Astrocyte of the cerebellum (primary cell): ENCODE measurements around the gene C1QTNF1.

Experiments
- DNase-seq: peaks from one replicate; pipeline ENCODE4 v3.0.0-alpha.2; 2011; ENCODE audit warnings: low read depth
- H3K4me3 ChIP-seq: 2 replicates; pipeline ENCODE4 v1.5.1; 2011; ENCODE audit warnings: mild to moderate bottlenecking, low read depth, low read length, moderate library complexity
- CTCF ChIP-seq: IDR thresholded peaks from 2 replicates; pipeline ENCODE4 v1.5.1; 2012; ENCODE audit warnings: low read length, low read depth, moderate library complexity, mild to moderate bottlenecking; ENCODE audit errors: missing control alignments
- in situ Hi-C: cut with HindIII; loops from 2 replicates; pipeline ENCODE4 v1.10.0; 2017; ENCODE audit warnings: low sequenced_read_pairs

The C1QTNF1 gene

DNA sequence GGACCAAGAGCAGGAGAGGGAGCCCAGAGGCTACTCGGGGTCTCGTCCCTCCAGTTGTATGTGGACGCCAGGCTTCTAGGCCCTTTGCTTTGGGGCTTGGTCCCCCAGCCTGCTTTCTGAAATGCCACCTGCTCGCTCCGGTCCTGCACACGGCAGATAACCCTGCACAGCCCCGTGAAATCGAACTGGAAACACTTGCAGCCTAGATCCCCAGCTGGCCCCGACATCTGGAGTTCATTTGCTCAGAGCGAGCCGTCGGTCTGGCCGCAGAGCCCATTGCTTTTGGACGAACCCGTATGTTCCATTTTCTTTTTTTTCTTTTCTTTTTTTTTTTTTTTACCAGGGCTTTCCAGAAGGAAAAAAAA lies 22.9 kb downstream of the C1QTNF1 start:
- no peak for DNase-seq
- in situ Hi-C loops: no loop called here
- H3K4me3 ChIP-seq: no peak overlapping the region
- no peak for TF ChIP-seq CTCF

- no peak overlapping the region for H3K4me3 ChIP-seq
- TF ChIP-seq CTCF: no peak
- in situ Hi-C loops: no loop called here
- no peak for DNase-seq
Measured at GRCh38 chr17:79047291-79047920, 23.4 kb downstream of the C1QTNF1 start.

- no peak for TF ChIP-seq CTCF
- in situ Hi-C loops: no loop called here
- no peak overlapping the region for H3K4me3 ChIP-seq
- DNase-seq: no peak
Measured at GRCh38 chr17:79047923-79048825, 24.2 kb downstream of the C1QTNF1 start.

GRCh38 chr17:79048826-79049755 lies 25.1 kb downstream of the C1QTNF1 start:
- no peak for DNase-seq
- no peak for TF ChIP-seq CTCF
- in situ Hi-C loops: no loop called here
- H3K4me3 ChIP-seq: no peak overlapping the region

GRCh38 chr17:79049821-79050220 lies 25.9 kb downstream of the C1QTNF1 start:
- no peak for DNase-seq
- in situ Hi-C loops: no loop called here
- TF ChIP-seq CTCF: no peak
- no peak overlapping the region for H3K4me3 ChIP-seq

DNA sequence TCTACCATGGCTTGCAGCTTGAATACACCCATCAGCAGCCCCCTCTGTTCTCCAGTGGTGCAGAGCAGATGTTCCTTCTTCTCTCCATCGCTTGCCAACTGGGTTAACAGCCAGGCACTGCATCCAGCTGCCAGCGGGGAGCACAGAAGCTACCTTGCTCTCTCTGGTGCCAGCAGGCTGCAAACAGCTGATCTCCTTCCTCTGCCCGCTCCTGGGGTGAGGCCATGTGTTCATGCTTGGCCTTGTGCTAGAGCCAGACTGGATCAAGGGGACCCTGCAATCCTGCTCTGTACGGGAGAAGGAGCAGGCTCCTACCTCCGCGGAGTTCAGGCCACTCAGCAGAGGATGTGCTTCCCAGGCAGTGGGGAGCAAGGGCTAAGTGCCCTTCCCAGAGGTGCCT lies 26.6 kb downstream of the C1QTNF1 start:
- in situ Hi-C loops: no loop called here
- H3K4me3 ChIP-seq: no peak overlapping the region
- no peak for TF ChIP-seq CTCF
- no peak for DNase-seq
